Mammary epithelial cell (primary cell): ENCODE data around the gene ITGA11.

Experiments used
- EZH2 ChIP-seq: IDR thresholded peaks from 2 replicates; pipeline ENCODE4 v1.6.1; 2012; ENCODE audit warnings: low read length, inconsistent platforms, borderline replicate concordance
- TF ChIP-seq, protein P1 (sequence below), 2 donors: IDR thresholded peaks in 1 of 2; conservative IDR thresholded peaks in 1 of 2; 2 replicates each; pipeline ENCODE4 v1.5.1; 2011 to 2012; ENCODE audit warnings: inconsistent platforms in 2 of 2, low read length in 2 of 2, mild to moderate bottlenecking in 2 of 2, control low read depth in 1 of 2, low read depth in 1 of 2; ENCODE audit not compliant: insufficient read depth in 1 of 2; ENCODE audit errors: extremely low read depth in 1 of 2

GRCh38 chr15:68417051-68417450 is 14.9 kb downstream of the ITGA11 start:
- TF ChIP-seq, protein P1, sequence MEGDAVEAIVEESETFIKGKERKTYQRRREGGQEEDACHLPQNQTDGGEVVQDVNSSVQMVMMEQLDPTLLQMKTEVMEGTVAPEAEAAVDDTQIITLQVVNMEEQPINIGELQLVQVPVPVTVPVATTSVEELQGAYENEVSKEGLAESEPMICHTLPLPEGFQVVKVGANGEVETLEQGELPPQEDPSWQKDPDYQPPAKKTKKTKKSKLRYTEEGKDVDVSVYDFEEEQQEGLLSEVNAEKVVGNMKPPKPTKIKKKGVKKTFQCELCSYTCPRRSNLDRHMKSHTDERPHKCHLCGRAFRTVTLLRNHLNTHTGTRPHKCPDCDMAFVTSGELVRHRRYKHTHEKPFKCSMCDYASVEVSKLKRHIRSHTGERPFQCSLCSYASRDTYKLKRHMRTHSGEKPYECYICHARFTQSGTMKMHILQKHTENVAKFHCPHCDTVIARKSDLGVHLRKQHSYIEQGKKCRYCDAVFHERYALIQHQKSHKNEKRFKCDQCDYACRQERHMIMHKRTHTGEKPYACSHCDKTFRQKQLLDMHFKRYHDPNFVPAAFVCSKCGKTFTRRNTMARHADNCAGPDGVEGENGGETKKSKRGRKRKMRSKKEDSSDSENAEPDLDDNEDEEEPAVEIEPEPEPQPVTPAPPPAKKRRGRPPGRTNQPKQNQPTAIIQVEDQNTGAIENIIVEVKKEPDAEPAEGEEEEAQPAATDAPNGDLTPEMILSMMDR (conservative IDR thresholded peaks at IDR 0.05 in 1 of 2, IDR thresholded peaks at IDR 0.05 in 1 of 2; ENCODE audit: extremely low read depth in 1 of 2, insufficient read depth in 1 of 2, low read depth in 1 of 2, low read length in 2 of 2) = no peak
- TF ChIP-seq EZH2 = no peak
